MM.1S (cell line): ENCODE results near the gene LRRC71.

Source experiments
- EZH2 ChIP-seq: fragments of 300-600 bp; sonication (generic); optimal IDR thresholded peaks from 2 replicates; pipeline ENCODE3; 2017; ENCODE audit warnings: low read depth, mild to moderate bottlenecking, antibody characterized with exemption, low read length, mixed read lengths
- EZH2phosphoT487 ChIP-seq: fragments of 300-600 bp; sonication (generic); IDR thresholded peaks from 2 replicates; pipeline ENCODE4 v1.6.1; 2018; ENCODE audit warnings: antibody characterized with exemption, low read length
- TF ChIP-seq, protein P1 (sequence below): fragments of 300-600 bp; sonication (generic); IDR thresholded peaks from 2 replicates; pipeline ENCODE4 v1.5.1; 2016; ENCODE audit warnings: antibody characterized with exemption, low read length, mixed read lengths

DNA sequence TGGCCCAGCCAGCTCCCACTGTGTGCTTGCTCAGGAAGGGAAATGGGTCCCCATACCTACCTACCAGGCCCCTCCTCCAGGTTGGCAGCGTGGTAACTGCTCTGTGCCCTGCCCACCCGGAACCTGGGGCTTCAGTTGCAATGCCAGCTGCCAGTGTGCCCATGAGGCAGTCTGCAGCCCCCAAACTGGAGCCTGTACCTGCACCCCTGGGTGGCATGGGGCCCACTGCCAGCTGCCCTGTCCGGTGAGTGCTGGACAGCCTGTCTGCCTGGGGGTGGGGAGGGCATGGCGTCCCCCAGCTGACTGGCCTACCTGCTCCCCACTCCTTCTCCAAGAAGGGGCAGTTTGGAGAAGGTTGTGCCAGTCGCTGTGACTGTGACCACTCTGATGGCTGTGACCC, 10.8 kb upstream of the LRRC71 start:
- TF ChIP-seq, protein P1, sequence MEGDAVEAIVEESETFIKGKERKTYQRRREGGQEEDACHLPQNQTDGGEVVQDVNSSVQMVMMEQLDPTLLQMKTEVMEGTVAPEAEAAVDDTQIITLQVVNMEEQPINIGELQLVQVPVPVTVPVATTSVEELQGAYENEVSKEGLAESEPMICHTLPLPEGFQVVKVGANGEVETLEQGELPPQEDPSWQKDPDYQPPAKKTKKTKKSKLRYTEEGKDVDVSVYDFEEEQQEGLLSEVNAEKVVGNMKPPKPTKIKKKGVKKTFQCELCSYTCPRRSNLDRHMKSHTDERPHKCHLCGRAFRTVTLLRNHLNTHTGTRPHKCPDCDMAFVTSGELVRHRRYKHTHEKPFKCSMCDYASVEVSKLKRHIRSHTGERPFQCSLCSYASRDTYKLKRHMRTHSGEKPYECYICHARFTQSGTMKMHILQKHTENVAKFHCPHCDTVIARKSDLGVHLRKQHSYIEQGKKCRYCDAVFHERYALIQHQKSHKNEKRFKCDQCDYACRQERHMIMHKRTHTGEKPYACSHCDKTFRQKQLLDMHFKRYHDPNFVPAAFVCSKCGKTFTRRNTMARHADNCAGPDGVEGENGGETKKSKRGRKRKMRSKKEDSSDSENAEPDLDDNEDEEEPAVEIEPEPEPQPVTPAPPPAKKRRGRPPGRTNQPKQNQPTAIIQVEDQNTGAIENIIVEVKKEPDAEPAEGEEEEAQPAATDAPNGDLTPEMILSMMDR: no peak
- TF ChIP-seq EZH2 (no peak), EZH2phosphoT487 (no peak)
